Epidermal melanocyte (primary cell): Measurements from ENCODE around the gene HSF5.

Experiments
- DNase-seq: peaks from one replicate; pipeline ENCODE4 v3.0.0; 2011; ENCODE audit warnings: low spot score; ENCODE audit not compliant: insufficient read length

Gene HSF5

GRCh38 chr17:58371300-58371950 lies 116.8 kb downstream of the HSF5 start:
- DNase-seq: no peak

- DNase-seq: no peak
Observed at GRCh38 chr17:58370716-58371115, 117.5 kb downstream of the HSF5 start.

GRCh38 chr17:58370309-58370708 lies 117.9 kb downstream of the HSF5 start:
- no peak for DNase-seq
